Sigmoid colon (tissue), 4 donors: ENCODE results near the gene MX1.

Source experiments
- EP300 ChIP-seq, 4 donors: sonication (generic); formaldehyde crosslinking; IDR thresholded peaks; one replicate each; pipeline ENCODE4 v1.6.1; 2017; ENCODE audit warnings: antibody characterized with exemption in 4 of 4
- POLR2AphosphoS5 ChIP-seq, 4 donors: sonication (generic); formaldehyde crosslinking; IDR thresholded peaks; one replicate each; pipeline ENCODE4 v1.6.1; 2017; ENCODE audit warnings: antibody characterized with exemption in 4 of 4
- TF ChIP-seq, protein P1 (sequence below), 4 experiments: fragments of 450-650 bp in 3 of 4; fragments of 200-600 bp in 1 of 4; IDR thresholded peaks; one replicate each; pipeline ENCODE4 v1.5.1; 2016 to 2019; ENCODE audit warnings: antibody characterized with exemption in 4 of 4, mild to moderate bottlenecking in 3 of 4, moderate library complexity in 2 of 4

DNA sequence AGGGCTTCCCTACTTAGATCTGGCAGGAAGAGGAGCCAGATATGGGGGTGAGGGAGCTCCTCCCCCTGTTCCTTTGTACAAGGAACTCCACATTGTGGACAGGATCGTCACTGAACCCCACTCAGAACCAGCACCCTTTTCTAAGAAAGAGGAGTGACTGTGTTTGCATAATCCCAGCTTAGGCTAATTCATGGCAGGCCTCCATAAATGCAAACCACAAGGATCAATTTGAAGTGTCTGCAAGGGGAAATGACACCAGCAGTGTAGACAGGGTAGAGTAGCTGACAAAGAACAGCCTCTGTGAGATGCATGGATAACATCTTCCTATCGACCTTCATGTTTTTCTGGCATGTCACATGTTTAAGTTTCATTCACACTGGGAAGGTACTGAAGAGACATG is 11.7 kb downstream of the MX1 start:
- TF ChIP-seq, protein P1, sequence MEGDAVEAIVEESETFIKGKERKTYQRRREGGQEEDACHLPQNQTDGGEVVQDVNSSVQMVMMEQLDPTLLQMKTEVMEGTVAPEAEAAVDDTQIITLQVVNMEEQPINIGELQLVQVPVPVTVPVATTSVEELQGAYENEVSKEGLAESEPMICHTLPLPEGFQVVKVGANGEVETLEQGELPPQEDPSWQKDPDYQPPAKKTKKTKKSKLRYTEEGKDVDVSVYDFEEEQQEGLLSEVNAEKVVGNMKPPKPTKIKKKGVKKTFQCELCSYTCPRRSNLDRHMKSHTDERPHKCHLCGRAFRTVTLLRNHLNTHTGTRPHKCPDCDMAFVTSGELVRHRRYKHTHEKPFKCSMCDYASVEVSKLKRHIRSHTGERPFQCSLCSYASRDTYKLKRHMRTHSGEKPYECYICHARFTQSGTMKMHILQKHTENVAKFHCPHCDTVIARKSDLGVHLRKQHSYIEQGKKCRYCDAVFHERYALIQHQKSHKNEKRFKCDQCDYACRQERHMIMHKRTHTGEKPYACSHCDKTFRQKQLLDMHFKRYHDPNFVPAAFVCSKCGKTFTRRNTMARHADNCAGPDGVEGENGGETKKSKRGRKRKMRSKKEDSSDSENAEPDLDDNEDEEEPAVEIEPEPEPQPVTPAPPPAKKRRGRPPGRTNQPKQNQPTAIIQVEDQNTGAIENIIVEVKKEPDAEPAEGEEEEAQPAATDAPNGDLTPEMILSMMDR (IDR thresholded peaks at IDR 0.05): no peak
- TF ChIP-seq EP300 (IDR thresholded peaks at IDR 0.05) (no peak), POLR2AphosphoS5 (IDR thresholded peaks at IDR 0.05) (no peak)
